ENCODE results near the gene RAPGEF5.

Gene RAPGEF5

GRCh38 chr7:22157552-22157951 lies 199.4 kb downstream of the RAPGEF5 start:
- TF ChIP-seq, protein P1, sequence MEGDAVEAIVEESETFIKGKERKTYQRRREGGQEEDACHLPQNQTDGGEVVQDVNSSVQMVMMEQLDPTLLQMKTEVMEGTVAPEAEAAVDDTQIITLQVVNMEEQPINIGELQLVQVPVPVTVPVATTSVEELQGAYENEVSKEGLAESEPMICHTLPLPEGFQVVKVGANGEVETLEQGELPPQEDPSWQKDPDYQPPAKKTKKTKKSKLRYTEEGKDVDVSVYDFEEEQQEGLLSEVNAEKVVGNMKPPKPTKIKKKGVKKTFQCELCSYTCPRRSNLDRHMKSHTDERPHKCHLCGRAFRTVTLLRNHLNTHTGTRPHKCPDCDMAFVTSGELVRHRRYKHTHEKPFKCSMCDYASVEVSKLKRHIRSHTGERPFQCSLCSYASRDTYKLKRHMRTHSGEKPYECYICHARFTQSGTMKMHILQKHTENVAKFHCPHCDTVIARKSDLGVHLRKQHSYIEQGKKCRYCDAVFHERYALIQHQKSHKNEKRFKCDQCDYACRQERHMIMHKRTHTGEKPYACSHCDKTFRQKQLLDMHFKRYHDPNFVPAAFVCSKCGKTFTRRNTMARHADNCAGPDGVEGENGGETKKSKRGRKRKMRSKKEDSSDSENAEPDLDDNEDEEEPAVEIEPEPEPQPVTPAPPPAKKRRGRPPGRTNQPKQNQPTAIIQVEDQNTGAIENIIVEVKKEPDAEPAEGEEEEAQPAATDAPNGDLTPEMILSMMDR (IDR thresholded peaks at IDR 0.05; ENCODE audit: control extremely low read depth, extremely low read depth, low read depth, missing control alignments), result no peak
- CTCF ChIA-PET, result interaction anchor here (1.2 to 1.4 kb wide), 3 partner anchors 8 to 18 kb away, joined by 3 to 6 read pairs (median 3); no protein-coding TSS in a partner anchor
- POLR2A ChIA-PET, result no interaction called here
- no peak for DNase-seq (ENCODE audit: extremely low spot score)

GRCh38 chr7:22156205-22156604 lies 200.7 kb downstream of the RAPGEF5 start:
- no peak for DNase-seq (ENCODE audit: extremely low spot score)
- POLR2A ChIA-PET, result no interaction called here
- CTCF ChIA-PET, result interaction anchor here (1.1 to 1.6 kb wide), 2 partner anchors 12 to 14 kb away, joined by 3 to 6 read pairs; no protein-coding TSS in a partner anchor

DNA sequence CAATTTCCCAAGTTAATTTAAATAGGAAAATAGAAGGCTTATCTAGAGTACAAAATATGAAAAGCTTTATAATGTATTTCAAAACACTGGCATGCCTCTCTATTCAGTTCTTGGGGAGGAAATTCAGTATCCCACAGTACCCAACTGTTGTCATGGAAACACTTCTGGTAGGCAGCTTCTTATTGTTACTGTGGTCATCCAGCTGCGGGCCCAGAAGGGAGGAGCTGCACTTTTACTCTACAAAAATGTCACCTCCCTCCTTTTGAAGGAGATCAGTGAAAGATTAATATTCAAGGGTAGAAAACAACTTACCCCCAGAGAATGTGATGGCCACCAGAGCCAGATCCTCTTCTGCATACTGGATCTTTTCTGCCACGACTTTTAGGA lies 202.8 kb downstream of the RAPGEF5 start:
- ChIA-PET CTCF (interaction anchor here (0.8 to 3.1 kb wide), 6 partner anchors 13 to 70 kb away, joined by 3 to 11 read pairs (median 4); no protein-coding TSS in a partner anchor), POLR2A (no interaction called here)
- no peak for DNase-seq (ENCODE audit: extremely low spot score)
- TF ChIP-seq, protein P1 (IDR thresholded peaks at IDR 0.05; ENCODE audit: control extremely low read depth, extremely low read depth, low read depth, missing control alignments), result no peak

More at GRCh38 chr7:22156205-22156604, 200.7 kb downstream of the RAPGEF5 start:
- TF ChIP-seq, protein P1 (IDR thresholded peaks at IDR 0.05; ENCODE audit: control extremely low read depth, extremely low read depth, low read depth, missing control alignments), result no peak

GRCh38 chr7:22153432-22154142 lies 203.4 kb downstream of the RAPGEF5 start:
- CTCF ChIA-PET, result interaction anchor here (0.8 to 3.1 kb wide), 10 partner anchors 13 to 70 kb away, joined by 3 to 11 read pairs (median 4); no protein-coding TSS in a partner anchor
- DNase-seq (ENCODE audit: extremely low spot score), result no peak
- POLR2A ChIA-PET, result no interaction called here
- TF ChIP-seq, protein P1 (IDR thresholded peaks at IDR 0.05; ENCODE audit: control extremely low read depth, extremely low read depth, low read depth, missing control alignments), result no peak

- TF ChIP-seq, protein P1 (IDR thresholded peaks at IDR 0.05; ENCODE audit: control extremely low read depth, extremely low read depth, low read depth, missing control alignments), result no peak
- CTCF ChIA-PET, result interaction anchor here (1.0 to 3.1 kb wide), 7 partner anchors 12 to 52 kb away, joined by 3 to 11 read pairs (median 4); no protein-coding TSS in a partner anchor
- no peak for DNase-seq (ENCODE audit: extremely low spot score)
- POLR2A ChIA-PET, result no interaction called here
These were observed 204.3 kb downstream of the RAPGEF5 start for GRCh38 chr7:22152690-22153089.

GRCh38 chr7:22151901-22152300 lies 205.1 kb downstream of the RAPGEF5 start:
- CTCF ChIA-PET, result interaction anchor here (2.2 to 3.1 kb wide), 2 partner anchors 19 to 42 kb away, joined by 5 to 9 read pairs; no protein-coding TSS in a partner anchor
- DNase-seq (ENCODE audit: extremely low spot score), result no peak
- POLR2A ChIA-PET, result no interaction called here
- TF ChIP-seq, protein P1 (IDR thresholded peaks at IDR 0.05; ENCODE audit: control extremely low read depth, extremely low read depth, low read depth, missing control alignments), result no peak
